NCI-H2227 (cell line): ENCODE data around the gene FAT3.

ENCODE experiments used
- DNase-seq: peaks from one replicate; lab custom pipeline; 2025; ENCODE audit not compliant: unreplicated experiment; lab: John Stamatoyannopoulos, UW

Gene FAT3

GRCh38 chr11:92227230-92227814 is 2.7 kb downstream of the FAT3 start:
- DNase-seq: no peak

- peak; percentile 4 for DNase-seq
Measured at GRCh38 chr11:92227959-92228935, 3.6 kb downstream of the FAT3 start.

GRCh38 chr11:92236856-92237255 is 12.2 kb downstream of the FAT3 start:
- DNase-seq: no peak

GRCh38 chr11:92240916-92241315 is 16.3 kb downstream of the FAT3 start:
- DNase-seq: no peak

GRCh38 chr11:92245700-92246271 is 21.2 kb downstream of the FAT3 start:
- DNase-seq: no peak

GRCh38 chr11:92246630-92247029 is 22.0 kb downstream of the FAT3 start:
- no peak for DNase-seq

- DNase-seq: no peak
Measured at GRCh38 chr11:92249156-92249753, 24.6 kb downstream of the FAT3 start.

- DNase-seq: no peak
Measured at GRCh38 chr11:92251980-92252379, 27.4 kb downstream of the FAT3 start.

- DNase-seq: no peak
Measured at GRCh38 chr11:92253421-92253820, 28.8 kb downstream of the FAT3 start.

GRCh38 chr11:92253945-92254344 is 29.3 kb downstream of the FAT3 start:
- no peak for DNase-seq

GRCh38 chr11:92257536-92257935 is 32.9 kb downstream of the FAT3 start:
- DNase-seq: no peak

GRCh38 chr11:92259861-92260260 is 35.2 kb downstream of the FAT3 start:
- no peak for DNase-seq

GRCh38 chr11:92264350-92264749 is 39.7 kb downstream of the FAT3 start:
- no peak for DNase-seq

- DNase-seq: no peak
Measured at GRCh38 chr11:92266806-92267205, 42.2 kb downstream of the FAT3 start.

GRCh38 chr11:92267278-92267677 is 42.7 kb downstream of the FAT3 start:
- no peak for DNase-seq

- no peak for DNase-seq
Measured at GRCh38 chr11:92267968-92268367, 43.4 kb downstream of the FAT3 start.

- no peak for DNase-seq
Measured at GRCh38 chr11:92268546-92268945, 43.9 kb downstream of the FAT3 start.

GRCh38 chr11:92269021-92269420 is 44.4 kb downstream of the FAT3 start:
- no peak for DNase-seq

- DNase-seq: no peak
Measured at GRCh38 chr11:92269841-92270240, 45.2 kb downstream of the FAT3 start.

- no peak for DNase-seq
Measured at GRCh38 chr11:92272651-92273050, 48.0 kb downstream of the FAT3 start.
